Hematopoietic multipotent progenitor cell treated with erythropoietin and hydrocortisone succinate and interleukin-3 and kit ligand, for 4 days (in vitro differentiated cells): ENCODE data around the gene DVL2.

Source experiments
- DNase-seq: peaks from one replicate; pipeline ENCODE4 v3.0.0-alpha.2; 2015

DVL2 gene

DNA sequence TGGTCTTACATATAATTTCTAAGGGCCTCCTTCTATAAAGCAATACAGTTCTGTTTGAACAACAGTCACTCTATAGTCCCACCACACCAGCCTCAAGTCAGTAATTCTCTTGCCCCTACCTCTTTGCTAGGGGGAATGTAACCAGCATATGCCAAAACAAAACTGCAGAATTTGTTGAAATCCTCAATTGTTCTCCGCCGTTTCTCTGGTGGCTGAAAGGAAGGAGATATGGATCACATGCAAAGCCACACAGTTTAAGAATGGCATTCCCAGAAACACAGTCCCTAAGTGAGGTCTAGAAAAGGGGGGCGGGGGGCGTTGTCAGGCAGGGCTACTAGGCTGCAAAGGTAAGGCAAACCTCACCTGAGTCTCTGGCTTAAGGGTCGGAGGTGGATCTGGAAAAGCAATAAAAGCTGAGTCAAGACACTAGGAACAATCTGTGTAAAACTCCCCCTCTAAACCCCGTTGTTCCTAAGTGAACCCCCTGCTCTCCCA, 3.0 kb upstream of the DVL2 start:
- DNase-seq = no peak

DNA sequence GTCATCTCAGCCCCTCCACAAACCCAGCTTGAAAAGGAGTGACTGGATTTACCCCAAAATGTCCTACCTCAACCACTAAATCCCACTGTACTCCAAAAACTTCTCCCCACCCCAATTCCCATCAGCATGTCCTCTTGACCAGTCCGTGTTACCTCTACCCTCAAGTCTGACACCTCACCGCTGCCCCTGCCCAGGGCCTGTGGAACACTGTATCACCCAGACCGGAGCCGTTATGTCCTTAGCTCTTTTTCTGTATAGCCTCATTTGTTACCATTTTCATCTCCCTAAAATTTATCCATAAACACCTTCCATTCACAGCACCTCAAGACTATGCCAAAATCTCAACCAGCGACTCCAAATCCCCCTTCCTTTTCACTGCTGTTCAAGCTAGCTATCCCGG, 2.5 kb upstream of the DVL2 start:
- no peak for DNase-seq

DNA sequence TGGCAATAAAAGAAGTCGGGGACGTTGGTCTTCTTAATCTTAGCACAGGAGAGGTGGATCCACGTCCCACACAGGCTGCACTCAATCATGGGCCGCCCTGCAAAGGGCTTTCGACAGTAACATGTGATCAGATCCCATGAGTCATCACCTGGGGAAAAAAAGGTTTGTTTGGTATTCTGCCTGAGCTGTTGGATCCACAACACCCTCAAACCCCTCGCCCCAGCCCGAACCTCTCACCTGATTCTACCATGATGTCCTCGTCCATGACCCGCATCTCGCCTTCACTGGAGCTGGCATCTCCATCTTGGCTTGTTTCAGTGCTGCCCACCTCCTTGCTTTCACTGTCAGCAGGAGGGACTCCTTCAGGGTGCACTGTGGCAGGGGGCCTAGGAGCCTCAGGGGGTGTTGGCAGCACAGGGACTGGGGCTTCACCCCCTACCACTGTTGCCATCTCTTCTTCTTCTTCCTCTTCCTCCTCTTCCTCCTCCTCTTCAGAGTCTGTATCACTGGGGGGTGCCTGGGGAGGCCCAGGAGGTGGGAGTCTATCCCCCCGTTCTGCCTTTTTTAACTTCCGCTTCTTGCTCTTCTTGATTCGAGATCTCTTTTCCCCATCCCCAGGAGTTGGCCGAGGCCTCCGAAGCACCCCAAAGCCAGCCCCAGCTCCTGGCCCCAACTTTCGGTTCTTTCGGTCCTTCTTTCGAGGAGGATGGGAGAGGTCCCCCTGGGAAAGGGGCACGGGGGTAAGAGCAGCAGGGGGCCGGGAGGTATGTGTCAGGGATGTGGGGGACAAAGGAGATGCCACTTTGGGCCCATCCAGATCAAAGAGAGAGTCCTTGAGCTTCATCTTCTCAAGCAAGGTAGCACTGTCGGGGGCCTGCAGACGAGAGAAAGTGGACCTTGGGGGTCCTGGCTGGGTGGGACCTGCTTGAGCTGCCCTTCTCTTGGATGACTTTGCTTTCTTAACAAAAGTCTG, 1.7 kb upstream of the DVL2 start:
- no peak for DNase-seq

DNA sequence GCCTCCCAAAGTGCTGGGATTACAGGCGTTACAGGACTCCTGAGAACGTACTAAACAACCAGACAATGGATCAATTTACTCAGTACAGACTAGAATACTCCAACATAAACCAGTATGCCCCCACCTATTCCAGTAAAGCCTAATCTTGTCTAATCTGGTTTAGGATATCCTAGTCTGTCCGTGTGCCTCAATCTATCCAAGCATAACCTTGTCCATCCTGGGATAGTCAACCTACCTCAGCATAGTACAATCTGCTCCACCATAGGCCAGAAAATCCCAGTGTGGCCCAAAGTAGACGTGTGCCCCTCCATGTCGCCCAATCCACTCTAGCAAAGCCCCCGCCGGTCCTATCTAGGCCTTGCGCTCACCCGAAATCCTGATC, 625 bp downstream of the DVL2 start:
- no peak for DNase-seq

DNA sequence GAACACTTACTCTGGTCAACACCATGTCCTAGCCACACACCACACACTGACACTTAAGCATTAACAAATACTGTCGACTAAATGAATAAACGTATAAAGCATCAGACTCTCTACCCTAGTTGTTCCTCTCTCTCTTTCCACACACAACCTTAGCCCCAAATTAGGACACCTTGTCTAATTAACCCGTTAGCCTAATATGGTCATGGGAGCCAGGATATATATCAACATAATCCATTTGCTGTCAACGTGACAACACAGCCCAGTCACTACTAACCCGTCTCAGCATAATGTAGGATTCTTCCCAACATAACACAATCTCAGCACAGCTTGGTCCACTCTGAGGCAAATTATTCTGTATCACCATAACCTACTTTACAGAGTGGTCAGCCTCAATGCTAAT, 2.2 kb downstream of the DVL2 start:
- no peak for DNase-seq

DNA sequence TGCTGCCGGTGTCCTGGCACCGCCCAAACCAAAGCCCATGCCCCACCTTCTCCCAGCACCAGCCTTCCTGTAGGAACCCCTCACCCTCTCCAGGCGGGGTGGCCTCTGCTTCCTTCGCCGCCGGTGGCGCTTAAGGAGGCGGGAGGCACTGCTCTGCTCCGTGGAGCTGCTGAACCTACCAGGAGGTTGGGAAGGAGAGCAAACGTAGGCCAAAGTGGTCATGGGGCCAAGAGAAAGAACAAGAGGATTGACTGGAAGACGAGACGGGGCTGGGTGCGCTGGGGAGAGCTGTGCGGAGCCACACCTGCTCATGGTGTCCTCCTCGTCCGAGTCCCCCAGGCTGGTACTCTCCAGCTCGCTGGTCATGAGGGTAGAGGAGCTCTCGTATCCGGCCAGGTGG, 4.8 kb downstream of the DVL2 start:
- no peak for DNase-seq

DNA sequence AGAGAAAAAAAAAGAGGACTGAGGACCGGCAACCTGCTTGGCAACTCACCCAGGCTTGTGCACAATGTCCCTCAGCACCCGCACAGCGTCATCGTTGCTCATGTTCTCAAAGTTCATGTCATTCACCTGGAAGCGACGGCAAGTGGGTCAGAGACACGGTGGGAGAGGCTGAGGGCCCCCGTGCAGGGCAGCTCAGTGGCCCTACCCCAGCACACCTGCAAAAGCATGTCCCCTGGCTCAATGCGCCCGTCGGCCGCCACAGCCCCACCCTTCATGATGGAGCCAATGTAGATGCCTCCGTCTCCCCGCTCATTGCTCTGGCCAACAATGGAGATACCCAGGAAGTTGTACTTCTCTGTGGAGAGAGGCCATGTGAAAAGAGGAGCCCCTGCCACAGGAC, 5.4 kb downstream of the DVL2 start:
- DNase-seq = no peak

DNA sequence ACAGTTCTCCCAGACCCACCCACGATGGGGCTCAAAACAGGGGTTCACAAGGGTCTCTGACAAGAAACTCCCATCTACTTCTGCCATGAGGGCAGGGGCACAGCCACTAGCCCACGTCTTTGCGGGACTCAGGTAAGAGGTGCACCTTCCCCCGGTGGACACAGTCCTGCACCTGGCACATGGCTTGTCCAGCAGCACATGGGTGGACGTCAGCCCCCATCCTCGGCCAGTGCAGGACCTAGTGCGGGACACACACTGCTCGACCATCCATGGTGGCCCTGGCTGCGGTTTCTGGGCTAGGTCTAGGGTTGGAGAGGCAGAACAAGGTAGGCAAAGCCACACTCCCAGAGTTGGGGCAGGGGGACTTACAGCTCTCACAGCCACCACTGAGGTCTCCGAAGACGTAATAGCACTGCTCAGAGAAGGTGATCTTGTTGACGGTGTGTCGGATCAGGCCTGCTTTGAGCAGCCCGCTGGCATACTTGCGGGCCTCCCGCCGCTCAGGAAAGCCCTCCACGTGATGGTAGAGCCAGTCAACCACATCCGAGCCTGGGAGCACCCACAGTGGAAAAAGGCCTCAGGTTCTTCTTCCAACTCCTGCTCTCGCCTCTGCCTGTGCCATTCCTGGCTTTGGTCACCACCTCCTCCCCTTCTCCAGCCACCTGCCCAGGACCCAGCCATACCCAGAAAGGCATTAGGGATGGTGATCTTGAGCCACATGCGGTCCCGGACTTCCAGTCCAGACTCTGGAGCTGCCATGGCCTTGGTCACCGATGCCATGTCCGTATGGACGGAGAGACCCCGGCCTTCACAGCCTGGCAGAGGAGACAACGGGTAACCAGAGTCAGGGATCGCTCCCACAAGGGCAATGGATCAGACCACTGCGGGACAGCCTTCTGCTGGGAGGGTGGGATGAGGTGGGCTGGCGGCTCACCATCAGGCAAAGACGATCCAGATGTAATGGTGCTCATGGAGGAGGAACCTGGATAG, 7.3 kb downstream of the DVL2 start:
- DNase-seq = no peak

DNA sequence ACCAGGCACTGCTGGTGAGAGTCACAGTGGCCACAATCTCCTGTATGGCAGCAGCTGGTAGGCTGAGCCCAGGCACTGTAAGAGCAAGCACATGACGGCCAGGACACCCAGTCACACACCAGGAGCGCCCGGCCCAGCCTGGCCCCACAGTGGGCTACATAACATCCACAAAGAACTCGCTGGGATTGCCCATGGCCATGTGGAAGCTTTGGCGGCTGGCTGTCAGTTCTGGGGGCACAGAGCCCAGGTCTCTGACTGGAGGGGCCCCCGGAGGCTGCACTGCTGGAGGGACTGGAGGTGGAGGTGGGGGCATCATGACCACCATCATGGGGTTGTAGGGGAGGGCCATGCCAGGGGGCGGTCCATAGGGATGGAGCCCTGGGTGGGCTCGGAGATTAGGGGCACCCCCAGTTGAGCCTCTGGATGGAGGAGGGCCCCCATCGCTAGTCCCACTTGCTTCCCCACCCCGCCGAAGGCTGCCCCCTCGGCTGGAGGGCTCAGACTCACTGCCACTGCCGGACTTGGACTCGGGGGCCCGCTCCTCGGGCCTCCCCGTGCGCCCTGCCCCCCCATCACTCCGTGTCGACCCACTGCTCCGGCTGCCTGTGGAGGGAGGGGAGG, 8.5 kb downstream of the DVL2 start:
- DNase-seq = no peak

DNA sequence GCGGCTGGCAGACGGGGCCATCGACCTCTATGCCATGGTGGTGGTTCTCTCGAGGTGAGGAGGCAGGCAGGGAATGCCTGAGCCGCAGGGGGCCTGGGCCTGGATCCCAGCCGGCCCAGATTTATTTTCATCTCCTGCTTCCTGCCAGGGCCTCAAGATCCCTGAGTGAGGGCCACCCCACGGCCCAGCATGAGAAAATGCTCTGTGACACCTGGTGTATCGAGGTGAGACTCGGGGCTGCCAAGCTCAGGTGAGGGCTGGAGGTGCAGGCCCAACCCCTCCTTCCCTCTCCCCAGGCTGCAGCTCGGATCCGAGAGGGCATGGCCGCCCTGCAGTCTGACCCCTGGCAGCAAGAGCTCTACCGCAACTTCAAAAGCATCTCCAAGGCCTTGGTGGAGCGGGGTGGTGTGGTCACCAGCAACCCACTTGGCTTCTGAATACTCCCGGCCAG, 9.6 kb downstream of the DVL2 start:
- no peak for DNase-seq

DNA sequence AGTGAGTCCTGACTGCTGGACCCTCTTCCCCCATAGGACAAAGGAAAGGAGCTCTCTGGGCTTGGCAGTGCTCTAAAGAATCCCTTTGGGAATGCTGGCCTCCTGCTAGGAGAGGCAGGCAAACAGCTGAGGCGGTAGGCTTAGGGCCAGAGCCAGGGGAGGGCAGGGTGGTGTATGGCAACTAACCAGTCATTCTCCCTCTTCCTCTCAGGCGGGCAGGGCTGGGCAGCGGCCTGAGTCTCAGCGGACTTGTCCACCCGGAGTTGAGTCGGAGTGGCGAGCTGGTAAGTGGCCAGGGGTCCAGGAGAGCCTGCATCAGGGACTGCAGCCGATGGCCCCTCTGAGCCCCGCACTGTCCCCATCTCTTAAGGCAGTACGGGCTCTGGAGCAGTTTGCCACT, 10.2 kb downstream of the DVL2 start:
- no peak for DNase-seq

DNA sequence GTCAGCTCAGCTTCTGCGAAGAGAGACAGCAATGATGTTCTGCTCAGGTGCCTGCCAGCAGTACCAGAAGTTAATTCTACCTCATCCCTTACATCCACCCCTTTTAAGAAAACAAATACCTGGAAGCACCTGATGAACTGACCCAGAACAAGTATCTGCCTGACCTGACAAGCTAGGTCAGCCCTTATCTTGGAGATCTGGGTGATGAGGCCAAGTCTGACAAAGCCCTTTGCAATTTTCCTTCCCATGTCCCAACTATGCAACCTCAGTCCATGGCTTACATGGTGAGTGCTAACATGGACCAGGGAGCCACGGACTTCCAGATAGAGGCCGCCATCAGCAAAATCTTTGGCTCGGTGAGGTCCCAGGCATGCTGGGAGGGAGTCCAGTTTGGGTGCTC, 10.9 kb downstream of the DVL2 start:
- DNase-seq = no peak

DNA sequence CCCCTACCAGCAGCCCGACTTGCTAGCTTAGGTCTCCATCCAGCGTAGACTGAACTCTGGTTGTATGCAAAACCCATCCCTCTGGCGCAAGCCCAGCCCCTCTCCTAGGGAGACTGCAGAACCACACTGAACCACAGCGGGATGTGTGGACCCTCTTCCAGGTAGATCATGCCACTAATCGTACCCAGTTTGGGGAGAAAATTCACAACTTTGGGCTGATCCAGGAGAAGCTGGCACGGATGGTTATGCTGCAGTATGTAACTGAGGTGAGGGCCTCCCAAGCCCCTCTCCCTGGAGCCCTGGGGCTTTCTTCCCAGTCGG, 11.4 kb downstream of the DVL2 start:
- DNase-seq = no peak

DNA sequence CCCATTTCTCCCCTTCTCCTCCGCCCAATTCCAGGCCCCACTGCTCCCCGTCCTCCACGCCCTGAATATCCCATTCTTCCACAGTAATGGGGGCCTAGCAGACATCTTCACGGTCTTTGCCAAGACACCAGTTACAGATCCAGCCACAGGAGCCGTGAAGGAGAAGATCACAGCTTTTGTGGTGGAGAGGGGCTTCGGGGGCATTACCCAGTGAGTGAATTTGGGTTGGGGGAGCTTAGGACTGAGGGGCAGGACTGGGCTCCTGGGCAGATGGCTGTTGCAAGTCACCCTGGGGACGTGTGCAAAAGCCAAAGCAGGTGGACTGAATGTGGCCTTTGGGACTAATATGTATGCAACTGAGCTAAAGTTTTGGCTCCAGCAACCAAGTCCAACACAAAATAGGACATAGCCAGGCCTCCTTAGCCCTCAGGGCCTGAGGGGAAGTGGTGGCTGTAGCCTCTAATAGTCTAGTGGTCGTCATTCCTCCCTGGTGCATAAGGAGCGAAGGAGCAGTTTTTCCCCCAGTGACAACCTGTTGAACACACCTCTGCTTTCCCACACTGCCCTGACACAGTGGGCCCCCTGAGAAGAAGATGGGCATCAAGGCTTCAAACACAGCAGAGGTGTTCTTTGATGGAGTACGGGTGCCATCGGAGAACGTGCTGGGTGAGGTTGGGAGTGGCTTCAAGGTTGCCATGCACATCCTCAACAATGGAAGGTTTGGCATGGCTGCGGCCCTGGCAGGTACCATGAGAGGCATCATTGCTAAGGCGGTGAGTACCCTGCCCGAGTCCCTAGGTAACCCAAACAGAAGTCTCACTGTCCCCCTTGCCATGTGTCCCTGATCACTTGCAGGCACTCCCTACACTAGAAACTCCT, 12.0 kb downstream of the DVL2 start:
- no peak for DNase-seq

DNA sequence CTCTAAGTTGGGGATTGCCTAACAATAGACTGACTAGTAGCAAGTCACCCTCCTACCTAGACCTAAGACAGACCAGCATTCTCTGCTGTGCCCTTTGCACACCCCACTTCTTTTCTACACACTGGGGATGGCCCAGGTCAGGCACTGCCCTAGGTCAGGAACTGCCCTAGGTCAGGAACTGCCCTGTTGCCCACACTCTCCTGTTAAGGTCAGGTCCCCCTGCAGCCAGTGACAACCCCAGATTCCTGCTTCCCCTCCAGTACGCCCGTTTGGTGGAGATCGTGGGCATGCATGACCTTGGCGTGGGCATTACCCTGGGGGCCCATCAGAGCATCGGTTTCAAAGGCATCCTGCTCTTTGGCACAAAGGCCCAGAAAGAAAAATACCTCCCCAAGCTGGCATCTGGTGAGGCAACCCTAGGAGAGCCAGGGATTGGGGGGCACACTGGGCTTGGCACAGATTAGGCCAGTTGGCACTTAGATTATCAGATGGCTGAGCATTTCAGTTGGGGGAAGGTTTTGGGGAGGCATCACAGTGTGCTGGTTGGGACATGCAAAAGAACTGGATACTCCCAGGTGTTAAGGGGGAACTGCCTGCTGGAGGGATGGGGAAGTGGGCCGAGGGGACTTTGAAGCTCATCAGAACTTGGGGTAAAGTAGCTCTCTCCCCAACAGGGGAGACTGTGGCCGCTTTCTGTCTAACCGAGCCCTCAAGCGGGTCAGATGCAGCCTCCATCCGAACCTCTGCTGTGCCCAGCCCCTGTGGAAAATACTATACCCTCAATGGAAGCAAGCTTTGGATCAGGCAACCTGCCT, 12.8 kb downstream of the DVL2 start:
- no peak for DNase-seq

DNA sequence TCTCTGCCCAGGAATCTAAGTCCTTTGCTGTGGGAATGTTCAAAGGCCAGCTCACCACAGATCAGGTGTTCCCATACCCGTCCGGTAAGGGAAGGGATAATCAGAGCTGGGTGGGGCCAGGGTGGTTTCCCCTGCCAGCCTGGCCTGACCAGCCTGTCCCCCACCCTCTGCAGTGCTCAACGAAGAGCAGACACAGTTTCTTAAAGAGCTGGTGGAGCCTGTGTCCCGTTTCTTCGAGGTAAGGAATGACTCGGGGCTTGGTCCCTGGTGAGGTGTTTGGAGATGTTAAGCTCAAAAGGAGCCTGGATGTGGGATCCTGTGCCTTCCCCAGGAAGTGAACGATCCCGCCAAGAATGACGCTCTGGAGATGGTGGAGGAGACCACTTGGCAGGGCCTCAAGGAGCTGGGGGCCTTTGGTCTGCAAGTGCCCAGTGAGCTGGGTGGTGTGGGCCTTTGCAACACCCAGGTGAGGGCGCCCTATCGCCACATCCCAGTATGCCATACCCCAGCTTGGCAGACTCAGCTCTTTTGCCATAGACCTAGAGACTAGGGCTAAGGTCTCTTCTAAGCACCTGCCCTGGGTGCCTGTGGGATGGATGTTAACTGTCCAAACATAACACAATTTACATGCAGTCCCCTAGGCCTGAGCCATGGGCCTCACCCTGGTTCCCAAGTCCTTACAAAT, 13.6 kb downstream of the DVL2 start:
- peak; percentile 91 for DNase-seq

DNA sequence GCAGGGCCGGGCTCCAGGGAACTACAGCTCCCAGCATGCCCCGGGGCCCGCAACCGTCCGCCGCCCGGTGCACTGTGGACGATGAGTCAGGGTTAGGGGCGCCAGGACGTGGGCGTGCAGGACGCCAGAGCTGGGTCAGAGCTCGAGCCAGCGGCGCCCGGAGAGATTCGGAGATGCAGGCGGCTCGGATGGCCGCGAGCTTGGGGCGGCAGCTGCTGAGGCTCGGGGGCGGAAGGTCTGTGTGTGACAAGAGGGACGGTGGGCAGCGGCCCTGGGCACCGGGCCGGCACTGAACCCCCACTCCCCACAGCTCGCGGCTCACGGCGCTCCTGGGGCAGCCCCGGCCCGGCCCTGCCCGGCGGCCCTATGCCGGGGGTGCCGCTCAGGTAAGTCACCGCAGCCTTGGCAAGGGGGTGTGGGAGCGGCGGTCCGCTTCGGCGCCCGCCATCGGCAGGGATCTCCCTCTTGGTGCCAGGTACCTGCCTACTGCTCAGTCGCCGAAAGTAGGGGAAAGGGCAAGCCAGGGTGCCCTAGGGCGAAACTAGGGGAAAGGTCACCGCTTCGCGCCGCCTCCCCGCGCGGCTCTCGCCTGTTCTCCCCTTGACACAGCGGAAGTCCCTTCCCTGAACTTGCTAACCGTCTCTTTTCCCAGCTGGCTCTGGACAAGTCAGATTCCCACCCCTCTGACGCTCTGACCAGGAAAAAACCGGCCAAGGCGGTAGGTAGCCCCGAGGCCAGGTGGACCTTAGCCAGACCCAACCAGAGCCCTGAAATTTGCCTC, 14.3 kb downstream of the DVL2 start, which contains the start of the genes ACADVL and DLG4:
Gene ACADVL (plus strand): TSS at position 127 of the 781 bp plus-strand sequence. CDS start 47 bp downstream, at position 174.
Gene DLG4 (minus strand): TSS at position 25 of the 781 bp plus-strand sequence.
- peak; percentile 94 for DNase-seq

DNA sequence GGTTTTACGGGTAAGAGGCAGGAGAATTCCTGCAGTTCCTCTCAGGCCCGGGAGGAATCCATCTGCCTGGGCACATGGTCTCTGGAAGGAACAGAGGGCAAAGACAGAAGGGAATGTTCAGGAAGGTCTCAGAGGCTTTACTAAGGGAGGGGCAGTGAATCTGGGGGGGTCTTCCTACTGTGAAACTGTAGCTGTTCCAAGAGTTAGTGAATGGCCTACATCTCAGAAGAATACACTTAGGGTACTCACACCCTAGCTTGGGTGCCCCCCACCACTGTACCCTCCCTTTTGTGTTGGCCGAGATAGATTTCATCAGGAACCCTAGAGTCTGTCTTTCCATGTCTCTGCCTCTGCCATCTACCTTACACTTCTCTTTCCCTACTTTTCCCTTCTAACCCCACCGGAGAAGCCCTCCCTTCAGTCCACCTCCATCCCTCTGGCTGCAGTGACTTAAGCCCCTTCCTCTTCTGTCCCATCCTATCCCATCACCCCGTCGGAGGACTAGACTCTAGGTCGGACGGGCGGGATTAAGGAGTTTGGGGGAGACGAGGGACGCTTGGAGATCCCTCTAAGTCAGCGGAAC, 15.0 kb downstream of the DVL2 start:
- no peak for DNase-seq

DNA sequence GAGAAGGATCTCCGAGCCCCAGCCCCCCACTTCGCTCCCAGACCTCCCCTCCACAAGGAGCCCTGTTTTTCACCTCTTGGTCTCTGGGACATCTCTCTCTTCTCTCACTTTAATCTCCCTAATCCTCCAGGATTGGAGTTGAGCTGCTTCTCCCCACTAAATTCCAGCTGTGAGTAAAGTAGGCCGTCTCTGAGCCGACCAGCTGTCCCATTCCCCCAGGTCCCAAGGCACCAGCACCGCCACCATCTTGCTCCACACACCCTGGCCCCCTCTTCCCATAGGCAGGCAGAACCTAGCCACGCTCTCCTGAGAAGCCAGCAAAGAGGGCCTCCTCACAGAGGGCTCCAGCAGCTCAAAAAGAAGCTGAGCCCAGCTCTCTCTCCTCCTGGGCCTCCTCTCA, 15.6 kb downstream of the DVL2 start:
- no peak for DNase-seq
